ENCODE measurements around the gene AKIRIN2.

DNA sequence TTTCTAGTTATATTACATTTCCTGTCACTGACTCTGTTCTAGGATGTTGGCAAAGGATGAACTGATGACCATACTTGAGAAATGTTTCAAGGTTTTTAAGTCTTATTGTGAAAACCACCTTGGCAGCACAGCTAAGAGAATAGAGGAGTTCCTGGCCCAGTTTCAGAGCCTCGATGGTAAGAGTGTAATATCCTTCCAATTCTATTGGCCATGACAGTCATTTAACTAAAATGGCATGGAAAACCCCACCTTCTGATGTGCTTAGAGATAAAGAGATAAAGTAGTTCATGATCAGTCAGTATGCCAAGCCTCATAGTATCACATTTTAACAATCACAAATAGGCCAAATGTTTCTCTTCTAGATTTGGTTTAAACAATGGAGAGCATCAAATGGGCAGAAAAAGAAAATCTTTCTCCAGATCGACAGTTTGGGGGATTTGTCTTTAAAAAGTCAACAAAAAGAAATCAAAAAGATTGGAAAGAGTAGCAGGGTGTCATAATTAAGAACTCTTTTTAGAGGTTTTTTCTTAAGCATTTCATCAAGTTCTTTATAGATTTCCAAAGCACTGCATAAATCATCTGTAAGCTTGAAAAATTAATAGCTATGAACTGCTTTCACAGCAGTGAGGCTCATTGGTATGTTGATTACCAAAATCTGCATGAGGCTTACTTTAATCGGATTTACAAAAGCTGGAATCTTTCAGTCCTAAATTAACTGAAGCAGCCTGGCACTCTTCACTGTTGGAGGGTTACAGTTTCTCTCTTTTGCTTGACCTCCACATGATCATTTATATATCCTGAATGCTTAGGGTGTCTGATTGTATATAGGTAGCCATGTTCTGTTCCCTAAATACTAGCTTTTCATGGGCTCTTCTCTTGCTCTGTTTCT, 48.7 kb downstream of the AKIRIN2 start:
- TF ChIP-seq CTCF (IDR thresholded peaks at IDR 0.05) (no peak), EZH2 (IDR thresholded peaks at IDR 0.05; ENCODE audit: borderline replicate concordance, insufficient read depth, low read depth, low read length, poor library complexity, severe bottlenecking) (no peak)
